BLaER1 treated with 17β-estradiol and CSF1 and Interleukin-3, amounts not matched to agents 10 nM and 100 nM (cell line): ENCODE measurements around the gene SLC6A19.
"Not testable (repeated sequence)": the region's sequence is repeated elsewhere in the genome, so short reads cannot be mapped to it uniquely, and the experiment has no call there.

Experiments
- H3K27ac ChIP-seq, 11 experiments: shearing (Covaris generic); formaldehyde crosslinking; 2 replicates each; pipeline ENCODE4 v1.8.1; 2022
- H3K27me3 ChIP-seq, 11 experiments: shearing (Covaris generic); formaldehyde crosslinking; 2 replicates each; pipeline ENCODE4 v1.8.1; 2022
- H3K36me3 ChIP-seq, 11 experiments: shearing (Covaris generic); formaldehyde crosslinking; 2 replicates each; pipeline ENCODE4 v1.8.1; 2022
- H3K4me1 ChIP-seq, 10 experiments: shearing (Covaris generic); formaldehyde crosslinking; 2 replicates each; pipeline ENCODE4 v1.8.1; 2022
- H3K4me2 ChIP-seq, 11 experiments: shearing (Covaris generic); formaldehyde crosslinking; 2 replicates each; pipeline ENCODE4 v1.8.1; 2022
- H3K4me3 ChIP-seq, 10 experiments: shearing (Covaris generic); formaldehyde crosslinking; 2 replicates each; pipeline ENCODE4 v1.8.1; 2022
- H3K9ac ChIP-seq, 11 experiments: shearing (Covaris generic); formaldehyde crosslinking; 2 replicates each; pipeline ENCODE4 v1.8.1; 2022
- H3K9me3 ChIP-seq, 11 experiments: shearing (Covaris generic); formaldehyde crosslinking; replicated peaks in 1 of 11; 2 replicates each; pipeline ENCODE4 v1.8.1; 2022
- H4K20me1 ChIP-seq, 11 experiments: shearing (Covaris generic); formaldehyde crosslinking; 2 replicates each; pipeline ENCODE4 v1.8.1; 2022
- Cebpa-rat ChIP-seq, 11 experiments: shearing (Covaris generic); IDR thresholded peaks; 2 replicates each; pipeline ENCODE4 v1.8.1; 2022

SLC6A19 gene

GRCh38 chr5:1201327-1202025 is at the start of gene SLC6A19:
SLC6A19 (plus strand) TSS chr5:1201595; CDS start chr5:1201651, 56 bp downstream.
- H3K9ac ChIP-seq = no peak within 1 kb of the TSS
- no peak within 1 kb of the TSS for H3K27ac ChIP-seq
- H3K4me1 ChIP-seq = peaks cover 0 to 21% (median 10%) of the 10 kb centered on the region in 10 experiments; a peak in 8 of 20 replicates
- H3K4me3 ChIP-seq = no peak within 1 kb of the TSS
- H3K9me3 ChIP-seq = no peaks in the 10 kb centered on the region
- H3K36me3 ChIP-seq = no peaks in the 10 kb centered on the region
- no peak for TF ChIP-seq Cebpa-rat (IDR thresholded peaks at IDR 0.05)
- H3K4me2 ChIP-seq = peak within 1 kb of the TSS in 8 of 11 experiments; percentile 5 to 49 (median 32); a peak in 13 of 22 replicates
- peaks cover 0 to 51% (median 0%) of the 10 kb centered on the region in 11 experiments; a peak in 9 of 22 replicates for H4K20me1 ChIP-seq
- peaks cover 7 to 39% (median 18%) of the 10 kb centered on the region in 11 experiments; a peak in 16 of 22 replicates for H3K27me3 ChIP-seq

GRCh38 chr5:1152156-1152555 is 49.2 kb upstream of the SLC6A19 start:
- Histone ChIP-seq H3K36me3 (no peaks in the 10 kb centered on the region), H3K4me2 (peak overlapping the region; percentile 15 to 90 (median 73); a peak in 21 of 22 replicates), H3K27ac (no peak overlapping the region), H3K4me1 (peaks cover 17 to 68% (median 38%) of the 10 kb centered on the region in 10 experiments; a peak in 19 of 20 replicates), H3K4me3 (no peak overlapping the region), H3K27me3 (peaks cover 44 to 64% (median 52%) of the 10 kb centered on the region in 11 experiments), H3K9ac (no peak overlapping the region), H3K9me3 (peaks cover 9 to 12% (median 10%) of the 10 kb centered on the region in 11 experiments; a peak in 21 of 22 replicates), H4K20me1 (peaks cover 0 to 36% (median 7%) of the 10 kb centered on the region in 11 experiments; a peak in 11 of 22 replicates)
- TF ChIP-seq Cebpa-rat (IDR thresholded peaks at IDR 0.05) = no peak

GRCh38 chr5:1152771-1153282 is 48.6 kb upstream of the SLC6A19 start:
- TF ChIP-seq Cebpa-rat (IDR thresholded peaks at IDR 0.05) = no peak
- Histone ChIP-seq H3K4me1 (peaks cover 17 to 65% (median 38%) of the 10 kb centered on the region in 10 experiments; a peak in 19 of 20 replicates), H3K9ac (no peak overlapping the region), H3K27ac (no peak overlapping the region), H4K20me1 (peaks cover 0 to 36% (median 7%) of the 10 kb centered on the region in 11 experiments; a peak in 11 of 22 replicates), H3K27me3 (peaks cover 49 to 71% (median 59%) of the 10 kb centered on the region in 11 experiments), H3K36me3 (no peaks in the 10 kb centered on the region), H3K4me2 (peak overlapping the region; percentile 5 to 90 (median 73); a peak in 18 of 22 replicates), H3K4me3 (no peak overlapping the region), H3K9me3 (peaks cover 9 to 12% (median 10%) of the 10 kb centered on the region in 11 experiments; a peak in 21 of 22 replicates)

- Histone ChIP-seq H3K4me2 (peak overlapping the region; percentile 5 to 90 (median 73); a peak in 18 of 22 replicates), H3K4me3 (no peak overlapping the region; a peak in 1 of 20 replicates), H3K27ac (no peak overlapping the region), H3K27me3 (peaks cover 49 to 75% (median 64%) of the 10 kb centered on the region in 11 experiments), H3K9ac (0 out of 22 replicates have a peak overlapping the region, but pooled peaks of 1 of the 11 experiments have one; percentile 7), H4K20me1 (peaks cover 0 to 36% (median 7%) of the 10 kb centered on the region in 11 experiments; a peak in 11 of 22 replicates), H3K9me3 (peaks cover 9 to 12% (median 10%) of the 10 kb centered on the region in 11 experiments; a peak in 21 of 22 replicates), H3K36me3 (no peaks in the 10 kb centered on the region), H3K4me1 (peaks cover 17 to 65% (median 38%) of the 10 kb centered on the region in 10 experiments; a peak in 19 of 20 replicates)
- no peak for TF ChIP-seq Cebpa-rat (IDR thresholded peaks at IDR 0.05)
Measured at GRCh38 chr5:1153428-1153827, 48.0 kb upstream of the SLC6A19 start.

GRCh38 chr5:1155191-1156032 is 46.0 kb upstream of the SLC6A19 start:
- H4K20me1 ChIP-seq = peaks cover 0 to 49% (median 7%) of the 10 kb centered on the region in 11 experiments; a peak in 11 of 22 replicates
- peak overlapping the region in 2 of 10 experiments; percentile 38 to 40; a peak in 4 of 20 replicates for H3K4me3 ChIP-seq
- peaks cover 49 to 89% (median 74%) of the 10 kb centered on the region in 11 experiments for H3K27me3 ChIP-seq
- H3K4me1 ChIP-seq = peaks cover 17 to 48% (median 38%) of the 10 kb centered on the region in 10 experiments; a peak in 19 of 20 replicates
- no peaks in the 10 kb centered on the region for H3K36me3 ChIP-seq
- no peak for TF ChIP-seq Cebpa-rat (IDR thresholded peaks at IDR 0.05)
- H3K9ac ChIP-seq = no peak overlapping the region
- H3K27ac ChIP-seq = no peak overlapping the region
- H3K4me2 ChIP-seq = peak overlapping the region in 10 of 11 experiments; percentile 28 to 62 (median 48); a peak in 14 of 22 replicates
- peaks cover 9 to 12% (median 10%) of the 10 kb centered on the region in 11 experiments; a peak in 21 of 22 replicates for H3K9me3 ChIP-seq

GRCh38 chr5:1156033-1156753 is 45.2 kb upstream of the SLC6A19 start:
- Histone ChIP-seq H4K20me1 (peaks cover 0 to 52% (median 7%) of the 10 kb centered on the region in 11 experiments; a peak in 11 of 22 replicates), H3K4me2 (no peak overlapping the region), H3K9me3 (peaks cover 9 to 12% (median 10%) of the 10 kb centered on the region in 11 experiments; a peak in 21 of 22 replicates), H3K36me3 (no peaks in the 10 kb centered on the region), H3K27me3 (peaks cover 49 to 82% (median 72%) of the 10 kb centered on the region in 11 experiments), H3K4me1 (peaks cover 17 to 43% (median 37%) of the 10 kb centered on the region in 10 experiments; a peak in 19 of 20 replicates), H3K4me3 (peak overlapping the region in 1 of 10 experiments; percentile 28; a peak in 1 of 20 replicates), H3K27ac (no peak overlapping the region), H3K9ac (no peak overlapping the region)
- TF ChIP-seq Cebpa-rat (IDR thresholded peaks at IDR 0.05) = no peak

GRCh38 chr5:1156754-1157460 is 44.5 kb upstream of the SLC6A19 start:
- TF ChIP-seq Cebpa-rat (IDR thresholded peaks at IDR 0.05) = no peak
- Histone ChIP-seq H3K4me3 (no peak overlapping the region), H3K4me1 (peaks cover 15 to 44% (median 39%) of the 10 kb centered on the region in 10 experiments; a peak in 19 of 20 replicates), H4K20me1 (peaks cover 0 to 57% (median 7%) of the 10 kb centered on the region in 11 experiments; a peak in 11 of 22 replicates), H3K27me3 (peaks cover 49 to 80% (median 72%) of the 10 kb centered on the region in 11 experiments), H3K9me3 (peaks cover 9 to 12% (median 10%) of the 10 kb centered on the region in 11 experiments; a peak in 21 of 22 replicates), H3K9ac (no peak overlapping the region), H3K36me3 (no peaks in the 10 kb centered on the region), H3K27ac (no peak overlapping the region), H3K4me2 (no peak overlapping the region)

GRCh38 chr5:1157461-1157986 is 43.9 kb upstream of the SLC6A19 start:
- peaks cover 9 to 12% (median 10%) of the 10 kb centered on the region in 11 experiments; a peak in 21 of 22 replicates for H3K9me3 ChIP-seq
- not testable (repeated sequence) for H3K36me3 ChIP-seq, H3K4me2 ChIP-seq, H3K9ac ChIP-seq, H3K27ac ChIP-seq, H3K4me3 ChIP-seq
- peaks cover 49 to 74% (median 68%) of the 10 kb centered on the region in 11 experiments for H3K27me3 ChIP-seq
- H4K20me1 ChIP-seq = peaks cover 0 to 57% (median 6%) of the 10 kb centered on the region in 11 experiments; a peak in 11 of 22 replicates
- H3K4me1 ChIP-seq = peaks cover 14 to 44% (median 39%) of the 10 kb centered on the region in 10 experiments; a peak in 19 of 20 replicates
